IMR-90 (cell line): ENCODE measurements around the gene TSGA10. TPM values are rescaled to one million over a fixed set of nuclear protein-coding genes. Genes with fewer than 3 reads are reported as not detected.

Source experiments
- ATAC-seq: fragments of 200-7000 bp; cut with Tn5 transposase; 2 replicates; pipeline ENCODE4 v1.9.1; 2020; ENCODE audit warnings: low read depth, mild to moderate bottlenecking, moderate library complexity
- BruUV-seq: library from RNA; stranded (reverse); fragments of 400-500 nt; replicated peaks from 2 replicates; lab custom pipeline; 2021; lab: Mats Ljungman, UMichigan
- CTCF ChIA-PET: fragments of 300-600 bp; formaldehyde crosslinking; extraction: SDS; loops from one replicate; lab custom pipeline; 2021; ENCODE audit warnings: antibody characterized with exemption; lab: Yijun Ruan, JAX
- POLR2A ChIA-PET: fragments of 300-600 bp; sonication (Branson Sonifier 250); formaldehyde crosslinking; loops from one replicate; lab custom pipeline; 2022; ENCODE audit warnings: antibody characterized with exemption; ENCODE audit not compliant: unreplicated experiment; lab: Charles Lee
- DNase-seq: peaks from one replicate; pipeline ENCODE4 v3.0.0; 2013
- H2AFZ ChIP-seq: replicated peaks from 2 replicates; pipeline ENCODE3; 2013; ENCODE audit warnings: low read length, mild to moderate bottlenecking; ENCODE audit not compliant: poor library complexity
- H2AK5ac ChIP-seq: 2 replicates; pipeline ENCODE4 v1.6.1; 2013; ENCODE audit warnings: low read depth, low read length, inconsistent platforms
- H2AK9ac ChIP-seq: replicated peaks from 2 replicates; pipeline ENCODE3; 2013; ENCODE audit warnings: mild to moderate bottlenecking, low read depth, low read length, moderate library complexity; ENCODE audit not compliant: poor library complexity
- H2BK120ac ChIP-seq: 2 replicates; pipeline ENCODE4 v1.6.1; 2013; ENCODE audit warnings: low read depth, low read length, inconsistent platforms
- H2BK15ac ChIP-seq: 3 replicates; pipeline ENCODE4 v1.6.1; 2013; ENCODE audit warnings: low read depth, low read length, inconsistent platforms
- H2BK20ac ChIP-seq: 2 replicates; pipeline ENCODE4 v1.6.1; 2013; ENCODE audit warnings: low read depth, mild to moderate bottlenecking, inconsistent platforms, low read length, moderate library complexity
- H2BK5ac ChIP-seq: 2 replicates; pipeline ENCODE4 v1.6.1; 2013; ENCODE audit warnings: mild to moderate bottlenecking, low read depth, low read length, inconsistent platforms; ENCODE audit not compliant: poor library complexity, severe bottlenecking
- H3K14ac ChIP-seq: replicated peaks from 2 replicates; pipeline ENCODE4 v1.6.1; 2013; ENCODE audit warnings: low read depth, low read length, inconsistent platforms
- H3K18ac ChIP-seq: 2 replicates; pipeline ENCODE4 v1.6.1; 2013; ENCODE audit warnings: low read depth, low read length, control low read depth
- H3K23ac ChIP-seq: 2 replicates; pipeline ENCODE4 v1.6.1; 2013; ENCODE audit warnings: low read depth, low read length, inconsistent platforms
- H3K27ac ChIP-seq: 2 replicates; pipeline ENCODE4 v1.5.1; 2013; ENCODE audit warnings: mild to moderate bottlenecking, control low read depth, low read length; ENCODE audit not compliant: insufficient read depth
- H3K27me3 ChIP-seq: 2 replicates; pipeline ENCODE4 v1.6.1; 2013; ENCODE audit warnings: low read length; ENCODE audit not compliant: control insufficient read depth, insufficient read depth
- H3K36me3 ChIP-seq: 2 replicates; pipeline ENCODE4 v1.6.1; 2013; ENCODE audit warnings: low read length, mixed read lengths; ENCODE audit not compliant: control insufficient read depth, insufficient read depth
- H3K4ac ChIP-seq: 2 replicates; pipeline ENCODE4 v1.6.1; 2013; ENCODE audit warnings: low read depth, low read length, inconsistent platforms
- H3K4me1 ChIP-seq: 2 replicates; pipeline ENCODE4 v1.6.1; 2013; ENCODE audit warnings: low read length, mixed read lengths; ENCODE audit not compliant: control insufficient read depth, insufficient read depth
- H3K4me2 ChIP-seq: 2 replicates; pipeline ENCODE4 v1.6.1; 2013; ENCODE audit warnings: low read depth, mild to moderate bottlenecking, control low read depth, low read length, moderate library complexity
- H3K4me3 ChIP-seq: 2 replicates; pipeline ENCODE4 v1.5.1; 2013; ENCODE audit warnings: low read depth, mild to moderate bottlenecking, control low read depth, low read length, moderate library complexity; ENCODE audit not compliant: insufficient read depth
- H3K56ac ChIP-seq: 2 replicates; pipeline ENCODE4 v1.6.1; 2013; ENCODE audit warnings: low read length, inconsistent platforms; ENCODE audit not compliant: insufficient read depth; ENCODE audit errors: extremely low read depth
- H3K79me1 ChIP-seq, 2 experiments: 2 replicates each; pipeline ENCODE4 v1.6.1; 2013; ENCODE audit warnings: low read length in 2 of 2, inconsistent platforms in 1 of 2, low read depth in 1 of 2
- H3K9ac ChIP-seq: 2 replicates; pipeline ENCODE4 v1.6.1; 2013; ENCODE audit warnings: low read depth, low read length, control low read depth
- H3K9me1 ChIP-seq: 2 replicates; pipeline ENCODE4 v1.6.1; 2013; ENCODE audit warnings: low read length, inconsistent platforms; ENCODE audit not compliant: insufficient read depth
- H3K9me3 ChIP-seq: 2 replicates; pipeline ENCODE4 v1.6.1; 2013; ENCODE audit warnings: low read length; ENCODE audit not compliant: control insufficient read depth, insufficient read depth
- H4K20me1 ChIP-seq: 2 replicates; pipeline ENCODE4 v1.6.1; 2013; ENCODE audit warnings: low read length, inconsistent platforms; ENCODE audit not compliant: insufficient read depth
- H4K5ac ChIP-seq: 2 replicates; pipeline ENCODE4 v1.6.1; 2013; ENCODE audit warnings: mild to moderate bottlenecking, low read depth, low read length, control low read depth
- H4K8ac ChIP-seq, 2 experiments: 2 replicates each; pipeline ENCODE4 v1.6.1; 2013; ENCODE audit warnings: low read depth in 2 of 2, low read length in 2 of 2, control low read depth in 1 of 2, inconsistent platforms in 1 of 2
- H4K91ac ChIP-seq: 2 replicates; pipeline ENCODE4 v1.6.1; 2013; ENCODE audit warnings: low read depth, low read length, inconsistent platforms; ENCODE audit not compliant: insufficient read depth
- POLR2A ChIP-seq: IDR thresholded peaks from 2 replicates; pipeline ENCODE4 v1.6.1; 2012; ENCODE audit warnings: mild to moderate bottlenecking, low read depth, low read length
- RCOR1 ChIP-seq: IDR thresholded peaks from 2 replicates; pipeline ENCODE4 v1.6.1; 2012; ENCODE audit warnings: mild to moderate bottlenecking, low read length, improper control_type of control experiment; ENCODE audit not compliant: insufficient replicate concordance
- RFX5 ChIP-seq: IDR thresholded peaks from 2 replicates; pipeline ENCODE4 v1.8.0; 2012; ENCODE audit warnings: low read depth, mild to moderate bottlenecking, low read length, moderate library complexity
- WGBS, 2 experiments: methylation state at CpG; one replicate each; pipeline versions ENCODE4 v1.1.5 to v1.1.7; 2013; ENCODE audit warnings: missing lambda C conversion rate in 2 of 2; ENCODE audit not compliant: insufficient read length in 1 of 2; ENCODE audit errors: extremely low coverage in 2 of 2; 5-methylcytosine and 5-hydroxymethylcytosine counted together
- dilution Hi-C: fragments of 300-500 bp; cut with HindIII; formaldehyde crosslinking; loops from one replicate; pipeline ENCODE4 v1.14.3; 2018; ENCODE audit warnings: low sequenced_read_pairs; ENCODE audit not compliant: unreplicated experiment
- in situ Hi-C: fragments of 300-500 bp; cut with MboI; formaldehyde crosslinking; loops from 3 replicates; pipeline ENCODE4 v1.14.3; 2019; ENCODE audit warnings: low sequenced_read_pairs, inconsistent platforms, mixed read lengths
- intact Hi-C: fragments of 100-400 bp; cut with micrococcal nuclease; formaldehyde crosslinking; loops from 2 replicates; pipeline ENCODE4 v1.10.0; 2022
- polyA plus RNA-seq, 3 experiments: library from polyadenylated mRNA; depleted of rRNA; stranded (reverse); fragments of >200 nt; gene quantifications; 2 replicates each; pipeline ENCODE4 v1.2.3, GENCODE V29; 2012; ENCODE audit warnings: low replicate concordance in 1 of 3
- total RNA-seq: library from RNA; depleted of rRNA; stranded (reverse); fragments of >200 nt; gene quantifications from 2 replicates; pipeline ENCODE4 v1.2.3, GENCODE V29; 2012

The TSGA10 gene
- total and polyA plus RNA-seq, 2 of the 4 experiments (the other 2 are of a cell fraction): 0.32 to 0.54 TPM

DNA sequence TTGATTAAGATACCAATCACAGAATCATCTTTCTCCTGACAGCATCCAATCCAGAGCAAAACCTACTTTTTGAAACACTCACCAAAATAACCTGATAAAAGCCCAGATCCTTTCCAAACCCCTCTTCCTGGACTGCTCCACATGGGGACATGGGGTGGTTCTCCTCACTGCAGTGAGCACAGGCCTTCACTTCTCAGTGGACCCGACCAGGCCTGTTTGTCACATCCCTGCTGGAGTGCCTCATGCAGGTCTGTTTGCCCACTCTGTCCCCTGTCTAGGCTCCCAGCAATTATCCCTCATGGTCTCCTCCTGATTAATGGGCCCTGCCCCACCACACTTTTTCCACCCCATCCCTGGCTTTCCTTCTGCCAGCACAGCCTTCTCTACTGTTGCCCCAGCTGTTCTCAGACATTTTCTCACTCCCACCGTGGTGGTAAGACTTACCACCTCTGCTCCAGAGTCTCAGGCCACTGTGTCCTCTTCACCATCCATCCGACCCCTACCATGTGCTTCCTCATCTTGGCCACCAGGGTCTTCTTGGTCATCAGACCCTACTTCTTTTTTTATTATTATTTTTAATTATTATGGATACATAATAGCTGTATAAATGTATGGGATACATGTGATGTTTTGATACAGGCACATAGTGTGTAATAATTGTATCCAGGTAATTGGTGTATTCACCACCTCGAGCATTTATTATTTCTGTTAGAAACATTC is 47.4 kb upstream of the TSGA10 start (continued):
- TF ChIP-seq RFX5: no peak

DNA sequence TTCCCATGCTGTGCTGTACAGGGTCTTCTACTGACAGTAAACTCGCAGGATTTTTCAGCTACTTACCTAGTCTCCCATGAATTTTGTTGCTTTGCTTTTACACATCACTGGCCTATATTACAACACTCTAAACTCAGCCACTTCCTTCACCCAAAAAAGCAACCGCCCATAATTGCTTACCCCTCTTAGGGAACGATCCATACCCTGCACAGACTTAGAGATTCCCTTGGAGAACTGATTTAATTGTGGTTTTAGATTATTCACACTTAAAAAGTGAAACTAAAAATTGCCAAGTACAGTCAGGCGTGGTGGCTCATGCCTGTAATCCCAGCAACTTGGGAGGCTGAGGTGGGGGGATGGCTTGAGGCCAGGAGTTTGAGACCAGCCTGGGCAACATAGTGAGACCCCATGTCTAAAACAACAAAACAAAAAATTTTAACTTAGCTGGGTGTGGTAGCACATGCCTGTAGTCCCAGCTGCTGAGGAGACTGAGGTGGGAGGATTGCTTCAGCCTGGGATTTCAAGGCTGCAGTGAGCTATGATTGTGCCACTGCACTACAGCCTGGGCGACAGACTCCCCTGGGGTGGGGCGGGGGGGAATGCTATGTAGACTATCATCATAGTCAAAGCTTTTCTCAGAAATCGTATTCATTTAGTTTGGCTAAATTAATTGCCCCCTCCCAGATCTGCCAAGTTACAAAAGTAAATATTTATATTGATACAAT is 45.5 kb upstream of the TSGA10 start:
- Histone ChIP-seq H4K8ac (no peak overlapping the region), H3K23ac (no peak overlapping the region), H3K4me1 (no peaks in the 10 kb centered on the region), H3K27me3 (no peaks in the 10 kb centered on the region), H2AK5ac (no peak overlapping the region), H2BK15ac (no peak overlapping the region), H4K91ac (no peak overlapping the region), H3K18ac (no peak overlapping the region), H3K4ac (no peak overlapping the region), H3K27ac (no peak overlapping the region), H4K20me1 (no peaks in the 10 kb centered on the region), H3K9ac (no peak overlapping the region), H3K79me1 (no peaks in the 10 kb centered on the region), H2BK120ac (no peak overlapping the region), H3K14ac (no peak overlapping the region), H3K36me3 (peaks cover 14% of the 10 kb centered on the region), H3K9me1 (peaks cover 2% of the 10 kb centered on the region; the same call in 1 of the 2 replicates), H2AK9ac (no peak overlapping the region), H4K5ac (no peak overlapping the region), H3K4me2 (no peak overlapping the region), H2BK20ac (no peak overlapping the region), H2BK5ac (no peak overlapping the region), H3K56ac (no peak overlapping the region), H3K9me3 (no peaks in the 10 kb centered on the region), H3K4me3 (no peak overlapping the region), H2AFZ (no peak overlapping the region)
- in situ Hi-C loops: no loop called here
- ATAC-seq (no peak), DNase-seq (no peak)
- intact Hi-C loops: no loop called here
- ChIA-PET POLR2A (no interaction called here), CTCF (no interaction called here)
- no CpG with 5 or more reads among the region's 7 CpGs for WGBS, 2 experiments
- no TSS peak for BruUV-seq
- dilution Hi-C loops: no loop called here
- no peak for TF ChIP-seq POLR2A
- TF ChIP-seq RCOR1: no peak
